H1 (cell line): Measurements from ENCODE around the gene ESRRB. TPM values are rescaled to one million over a fixed set of nuclear protein-coding genes. Genes with fewer than 3 reads are reported as not detected.

Experiments
- CTCF ChIA-PET: fragments of 300-600 bp; sonication (Branson Sonifier 250); formaldehyde crosslinking; loops from one replicate; lab custom pipeline; 2021; ENCODE audit not compliant: partially characterized antibody; lab: Charles Lee
- POLR2A ChIA-PET: fragments of 300-600 bp; sonication (Branson Sonifier 250); formaldehyde crosslinking; loops from one replicate; lab custom pipeline; 2021; ENCODE audit warnings: inconsistent platforms; ENCODE audit not compliant: partially characterized antibody; lab: Charles Lee
- DNase-seq, 2 experiments: peaks; one replicate each; pipeline versions ENCODE4 v3.0.0 to v3.0.0-alpha.2; 2010 to 2022; ENCODE audit warnings: low spot score in 2 of 2, low read depth in 1 of 2, mixed read lengths in 1 of 2
- FAIRE-seq: peaks from 2 replicates; lab custom pipeline; 2011; peaks lifted over from hg19 to GRCh38; lab: Jason Lieb, UNC
- H2AFZ ChIP-seq: 2 replicates; pipeline ENCODE4 v1.8.1; 2012; ENCODE audit warnings: low read length, inconsistent platforms
- H2AK5ac ChIP-seq: 2 replicates; pipeline ENCODE4 v1.6.1; 2013; ENCODE audit warnings: low read depth, low read length
- H2BK120ac ChIP-seq: replicated peaks from 2 replicates; pipeline ENCODE3; 2013; ENCODE audit warnings: low read depth, low read length, inconsistent platforms
- H2BK12ac ChIP-seq: 2 replicates; pipeline ENCODE4 v1.6.1; 2013; ENCODE audit warnings: low read depth, low read length
- H2BK15ac ChIP-seq: 2 replicates; pipeline ENCODE4 v1.6.1; 2013; ENCODE audit warnings: low read length
- H2BK20ac ChIP-seq: 2 replicates; pipeline ENCODE4 v1.6.1; 2013; ENCODE audit warnings: low read length
- H2BK5ac ChIP-seq: 2 replicates; pipeline ENCODE4 v1.6.1; 2013; ENCODE audit warnings: low read depth, low read length
- H3K14ac ChIP-seq: 2 replicates; pipeline ENCODE4 v1.6.1; 2013; ENCODE audit warnings: inconsistent platforms; ENCODE audit not compliant: insufficient read length
- H3K18ac ChIP-seq: 2 replicates; pipeline ENCODE4 v1.6.1; 2013; ENCODE audit warnings: low read length; ENCODE audit errors: extremely low read depth
- H3K23ac ChIP-seq: 2 replicates; pipeline ENCODE4 v1.6.1; 2013; ENCODE audit warnings: inconsistent platforms; ENCODE audit not compliant: insufficient read length
- H3K23me2 ChIP-seq: 2 replicates; pipeline ENCODE4 v1.6.1; 2013; ENCODE audit warnings: low read depth, low read length
- H3K27ac ChIP-seq: 2 replicates; pipeline ENCODE4 v1.6.1; 2011; ENCODE audit warnings: low read depth, low read length, inconsistent platforms
- H3K27me3 ChIP-seq, 4 experiments: replicated peaks in 1 of 4; 1 replicate in 1 of 4; 2 replicates in 3 of 4; pipeline versions ENCODE4 v1.6.1 to v1.8.1; 2011 to 2013; ENCODE audit warnings: low read length in 3 of 4, mild to moderate bottlenecking in 3 of 4, inconsistent platforms in 2 of 4, mixed read lengths in 2 of 4, moderate library complexity in 1 of 4; ENCODE audit not compliant: control insufficient read depth in 3 of 4, insufficient read depth in 3 of 4; ENCODE audit errors: extremely low read depth in 1 of 4
- H3K36me3 ChIP-seq, 4 experiments: 2 replicates each; pipeline versions ENCODE4 v1.6.1 to v1.8.1; 2011 to 2013; ENCODE audit warnings: mild to moderate bottlenecking in 4 of 4, low read length in 3 of 4, moderate library complexity in 2 of 4, control low read depth in 1 of 4, inconsistent platforms in 1 of 4; ENCODE audit not compliant: insufficient read depth in 4 of 4, control insufficient read depth in 2 of 4
- H3K4ac ChIP-seq: replicated peaks from 2 replicates; pipeline ENCODE3; 2013; ENCODE audit warnings: low read length, low read depth, mixed read lengths, inconsistent platforms; ENCODE audit not compliant: insufficient read length
- H3K4me1 ChIP-seq, 4 experiments: replicated peaks in 1 of 4; 1 replicate in 1 of 4; 2 replicates in 3 of 4; pipeline versions ENCODE4 v1.6.1 to v1.8.1; 2011 to 2013; ENCODE audit warnings: low read length in 3 of 4, inconsistent platforms in 2 of 4, mixed read lengths in 1 of 4; ENCODE audit not compliant: insufficient read depth in 4 of 4, control insufficient read depth in 3 of 4
- H3K4me2 ChIP-seq, 2 experiments: 2 replicates each; pipeline versions ENCODE4 v1.6.1 to v1.8.1; 2011 to 2013; ENCODE audit warnings: low read depth in 2 of 2, low read length in 2 of 2, control low read depth in 1 of 2, inconsistent platforms in 1 of 2, mild to moderate bottlenecking in 1 of 2; ENCODE audit not compliant: insufficient read depth in 1 of 2
- H3K4me3 ChIP-seq, 4 experiments: fragments of 200-600, 300-600 bp in 1 of 4; sonication (generic), shearing (Covaris generic), sonication (Bioruptor Twin) in 1 of 4; 2 replicates each; pipeline versions ENCODE4 v1.5.1 to v1.8.1; 2011 to 2016; ENCODE audit warnings: low read length in 4 of 4, low read depth in 3 of 4, control low read depth in 2 of 4, inconsistent platforms in 2 of 4, mild to moderate bottlenecking in 2 of 4, mixed read lengths in 1 of 4, moderate library complexity in 1 of 4; ENCODE audit not compliant: insufficient read depth in 2 of 4; ENCODE audit errors: extremely low read depth in 1 of 4
- H3K56ac ChIP-seq: replicated peaks from 2 replicates; pipeline ENCODE3; 2013; ENCODE audit warnings: low read depth, mild to moderate bottlenecking, mixed read lengths, low read length, inconsistent platforms; ENCODE audit not compliant: insufficient read length
- H3K79me1 ChIP-seq: 2 replicates; pipeline ENCODE4 v1.6.1; 2013; ENCODE audit warnings: low read depth, low read length, control low read depth
- H3K79me2 ChIP-seq, 2 experiments: 2 replicates each; pipeline versions ENCODE4 v1.6.1 to v1.8.1; 2012 to 2013; ENCODE audit warnings: low read length in 2 of 2, mild to moderate bottlenecking in 2 of 2, inconsistent platforms in 1 of 2; ENCODE audit not compliant: insufficient read depth in 2 of 2, control insufficient read depth in 1 of 2
- H3K9ac ChIP-seq, 4 experiments: replicated peaks in 1 of 4; 1 replicate in 1 of 4; 2 replicates in 3 of 4; pipeline versions ENCODE4 v1.6.1 to v1.8.1; 2011 to 2013; ENCODE audit warnings: low read depth in 3 of 4, low read length in 3 of 4, control low read depth in 2 of 4, mild to moderate bottlenecking in 2 of 4, moderate library complexity in 2 of 4, inconsistent platforms in 1 of 4; ENCODE audit errors: extremely low read depth in 1 of 4
- H3K9me3 ChIP-seq, 2 experiments: 2 replicates each; pipeline versions ENCODE4 v1.6.1 to v1.8.1; 2012 to 2013; ENCODE audit warnings: mild to moderate bottlenecking in 2 of 2, moderate library complexity in 2 of 2, control low read depth in 1 of 2, inconsistent platforms in 1 of 2, low read depth in 1 of 2, low read length in 1 of 2, mixed read lengths in 1 of 2; ENCODE audit not compliant: insufficient read depth in 2 of 2
- H4K20me1 ChIP-seq, 2 experiments: replicated peaks in 1 of 2; 2 replicates each; pipeline versions ENCODE3 to v1.8.1; 2011 to 2013; ENCODE audit warnings: inconsistent platforms in 2 of 2, low read length in 2 of 2, mild to moderate bottlenecking in 1 of 2; ENCODE audit not compliant: insufficient read depth in 2 of 2, control insufficient read depth in 1 of 2
- H4K5ac ChIP-seq: 2 replicates; pipeline ENCODE4 v1.6.1; 2013; ENCODE audit warnings: low read length, low read depth, mixed read lengths, inconsistent platforms; ENCODE audit not compliant: insufficient read length
- H4K8ac ChIP-seq: 2 replicates; pipeline ENCODE4 v1.8.0; 2013; ENCODE audit warnings: mild to moderate bottlenecking, moderate library complexity, low read length, inconsistent platforms; ENCODE audit not compliant: insufficient read depth; ENCODE audit errors: extremely low read depth
- H4K91ac ChIP-seq: replicated peaks from 2 replicates; pipeline ENCODE3; 2013; ENCODE audit warnings: low read length, mixed read lengths, inconsistent platforms; ENCODE audit not compliant: insufficient read length
- CTBP2 ChIP-seq: IDR thresholded peaks from 2 replicates; pipeline ENCODE4 v1.7.0; 2011; ENCODE audit warnings: borderline replicate concordance, mild to moderate bottlenecking, moderate library complexity, mixed read lengths, low read length; ENCODE audit not compliant: insufficient read depth, insufficient read length
- EP300 ChIP-seq, 2 experiments: IDR thresholded peaks; 1 replicate in 1 of 2; 2 replicates in 1 of 2; pipeline ENCODE4 v1.6.1; 2011 to 2012; ENCODE audit warnings: low read depth in 2 of 2, low read length in 2 of 2, mild to moderate bottlenecking in 2 of 2, borderline replicate concordance in 1 of 2, inconsistent platforms in 1 of 2, moderate library complexity in 1 of 2
- FOSL1 ChIP-seq: IDR thresholded peaks from 2 replicates; pipeline ENCODE4 v1.6.1; 2011; ENCODE audit warnings: mild to moderate bottlenecking, low read depth, low read length, moderate library complexity; ENCODE audit not compliant: insufficient read depth
- GTF2F1 ChIP-seq: IDR thresholded peaks from 2 replicates; pipeline ENCODE4 v1.6.1; 2012; ENCODE audit warnings: low read depth, low read length, improper control_type of control experiment, borderline replicate concordance
- HDAC2 ChIP-seq, 2 experiments: fragments of 300-600 bp in 1 of 2; sonication (generic) in 1 of 2; IDR thresholded peaks; 2 replicates each; pipeline ENCODE4 v1.6.1; 2011 to 2012; ENCODE audit warnings: low read depth in 2 of 2, low read length in 2 of 2, mild to moderate bottlenecking in 2 of 2, moderate library complexity in 2 of 2, borderline replicate concordance in 1 of 2, inconsistent platforms in 1 of 2
- HDAC6 ChIP-seq: IDR thresholded peaks from one replicate; pipeline ENCODE4 v1.7.1; 2012; ENCODE audit warnings: low read depth, mild to moderate bottlenecking, inconsistent platforms, low read length, moderate library complexity
- JUND ChIP-seq: IDR thresholded peaks from 2 replicates; pipeline ENCODE4 v1.6.1; 2011; ENCODE audit warnings: mild to moderate bottlenecking, improper control_type of control experiment, low read length
- RNF2 ChIP-seq: fragments of 200-900, 300-1000 bp; sonication (generic); IDR thresholded peaks from 2 replicates; pipeline ENCODE4 v1.7.1; 2016; ENCODE audit warnings: borderline replicate concordance, low read depth, mild to moderate bottlenecking, antibody characterized with exemption, low read length; ENCODE audit not compliant: poor library complexity, severe bottlenecking; ENCODE audit errors: missing control alignments
- TAF1 ChIP-seq: IDR thresholded peaks from 2 replicates; pipeline ENCODE4 v1.6.1; 2011; ENCODE audit warnings: mild to moderate bottlenecking, low read depth, low read length
- WGBS, 2 experiments: shearing (Covaris generic) in 1 of 2; methylation state at CpG; one replicate each; pipeline versions ENCODE4 v1.1.6 to v1.1.7; 2013 to 2015; ENCODE audit warnings: low lambda C conversion rate in 2 of 2, mixed read lengths in 2 of 2, inconsistent platforms in 1 of 2, low coverage in 1 of 2, missing lambda C conversion rate in 1 of 2; ENCODE audit not compliant: insufficient replicate concordance in 2 of 2, insufficient coverage in 1 of 2, insufficient read length in 1 of 2; ENCODE audit errors: extremely low coverage in 1 of 2, missing lambda C conversion rate in 1 of 2; 5-methylcytosine and 5-hydroxymethylcytosine counted together
- polyA plus RNA-seq, 7 experiments: library from polyadenylated mRNA; depleted of rRNA in 3 of 7; stranded (reverse) in 5 of 7; unstranded in 2 of 7; fragments of >200 nt in 5 of 7; fragments of 200-250 nt in 2 of 7; gene quantifications; 1 replicate in 5 of 7; 2 replicates in 1 of 7; 4 replicates in 1 of 7; pipeline versions ENCODE4 v1.2.1 to v1.2.3, GENCODE V29; 2011 to 2013; ENCODE audit warnings: missing spikeins in 2 of 7, mixed read lengths in 2 of 7
- total RNA-seq: library from RNA; stranded (reverse); fragmentation: NEBNext Ultra II Directional; extraction: Animal tissue kit (Norgen Biotek cat#: 25700); gene quantifications from 2 replicates; pipeline ENCODE4 v1.2.1, GENCODE V29; 2021

Gene ESRRB
- total and polyA plus RNA-seq, 2 of the 8 experiments (the other 6 are each of a cell fraction or from before 2014, with no cell fraction given), result 0.29 to 0.45 TPM

DNA sequence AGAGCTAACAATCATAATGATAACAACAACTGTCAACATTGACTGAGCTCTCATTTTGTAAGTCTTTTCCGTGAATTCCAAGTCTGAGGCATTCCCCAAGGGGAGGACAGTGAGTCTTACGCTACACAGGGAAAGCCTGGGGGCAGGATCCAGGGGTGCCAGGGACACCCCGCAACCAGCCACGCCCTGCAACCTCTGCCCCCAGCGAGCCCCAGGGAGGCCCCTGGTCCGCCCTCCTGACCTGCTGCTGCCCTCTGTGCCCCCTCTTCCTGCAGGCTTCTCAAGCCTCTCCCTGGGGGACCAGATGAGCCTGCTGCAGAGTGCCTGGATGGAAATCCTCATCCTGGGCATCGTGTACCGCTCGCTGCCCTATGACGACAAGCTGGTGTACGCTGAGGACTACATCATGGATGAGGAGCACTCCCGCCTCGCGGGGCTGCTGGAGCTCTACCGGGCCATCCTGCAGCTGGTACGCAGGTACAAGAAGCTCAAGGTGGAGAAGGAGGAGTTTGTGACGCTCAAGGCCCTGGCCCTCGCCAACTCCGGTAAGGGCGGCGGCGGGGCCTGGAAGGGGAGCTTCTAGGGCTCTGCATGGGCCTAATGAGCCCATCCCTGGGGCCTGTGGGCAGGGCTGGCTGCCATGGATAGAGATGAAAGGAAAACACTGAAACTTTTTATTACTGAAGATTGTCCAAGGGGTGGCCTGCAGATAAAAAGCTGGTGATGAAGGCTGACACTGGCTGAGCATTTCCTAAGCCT lies 115.4 kb downstream of the ESRRB start:
- no peak overlapping the region for H2BK5ac ChIP-seq
- no peak overlapping the region for H3K4me3 ChIP-seq
- no peak overlapping the region for H2AFZ ChIP-seq
- no peak for FAIRE-seq
- CTCF ChIA-PET, result interaction anchor here (0.5 to 5.8 kb wide), 15 partner anchors 10 to 154 kb away, joined by 3 to 33 read pairs (median 4); no protein-coding TSS in a partner anchor
- no peak overlapping the region for H3K27ac ChIP-seq
- no peak overlapping the region for H3K4me2 ChIP-seq
- peak overlapping the region; percentile 74; the same call in 1 of the 2 replicates for H4K8ac ChIP-seq
- H2AK5ac ChIP-seq, result no peak overlapping the region
- H4K5ac ChIP-seq, result no peak overlapping the region
- WGBS, 2 experiments, result 93% methylated on average over 22 of the region's 22 CpGs; no CpG with 5 or more reads in 1 of the 2 experiments
- no peaks in the 10 kb centered on the region for H4K20me1 ChIP-seq
- H2BK20ac ChIP-seq, result no peak overlapping the region
- no peaks in the 10 kb centered on the region for H3K23me2 ChIP-seq
- no peaks in the 10 kb centered on the region for H3K27me3 ChIP-seq
- no peak overlapping the region for H3K14ac ChIP-seq
- H3K18ac ChIP-seq, result no peak overlapping the region
- no peak overlapping the region for H3K9ac ChIP-seq
- no peak overlapping the region for H2BK12ac ChIP-seq
- H3K23ac ChIP-seq, result no peak overlapping the region
- H3K79me1 ChIP-seq, result no peaks in the 10 kb centered on the region
- H3K79me2 ChIP-seq, result no peaks in the 10 kb centered on the region
- no peak overlapping the region for H3K56ac ChIP-seq
- DNase-seq, result no peak
- no peak overlapping the region for H4K91ac ChIP-seq
- H3K9me3 ChIP-seq, result no peaks in the 10 kb centered on the region
- 0 out of 2 replicates have a peak overlapping the region, but pooled peaks have one; percentile 29 for H2BK15ac ChIP-seq
- no peaks in the 10 kb centered on the region for H3K36me3 ChIP-seq
- POLR2A ChIA-PET, result no interaction called here
- no peak overlapping the region for H3K4ac ChIP-seq
- peaks cover 0 to 3% (median 0%) of the 10 kb centered on the region in 4 experiments; a peak in 2 of 7 replicates for H3K4me1 ChIP-seq
- H2BK120ac ChIP-seq, result no peak overlapping the region
- TF ChIP-seq GTF2F1 (no peak), FOSL1 (no peak), TAF1 (no peak), CTBP2 (no peak), HDAC6 (no peak), RNF2 (no peak), EP300 (IDR thresholded peaks at IDR 0.05; ENCODE audit: borderline replicate concordance in 1 of 2, low read depth in 2 of 2, low read length in 2 of 2) (no peak), HDAC2 (IDR thresholded peaks at IDR 0.05; ENCODE audit: borderline replicate concordance in 1 of 2, low read depth in 2 of 2, low read length in 2 of 2) (no peak), JUND (no peak)
